Type B pancreatic cell (in vitro differentiated cells): ENCODE measurements around the gene FTL. TPM values are rescaled to one million over a fixed set of nuclear protein-coding genes. Genes with fewer than 3 reads are reported as not detected.

Experiments
- DNase-seq: peaks from one replicate; pipeline ENCODE4 v3.0.0; 2021; ENCODE audit warnings: mixed read lengths; ENCODE audit not compliant: unreplicated experiment; ENCODE audit errors: extremely low spot score
- H3K27ac Mint-ChIP-seq: 2 replicates; pipeline ENCODE4 v1.8.0; 2021; ENCODE audit warnings: mild to moderate bottlenecking, mixed read lengths
- H3K27me3 Mint-ChIP-seq: 2 replicates; pipeline ENCODE4 v1.8.0; 2021; ENCODE audit warnings: mixed read lengths
- H3K36me3 Mint-ChIP-seq: 2 replicates; pipeline ENCODE4 v1.8.0; 2021; ENCODE audit warnings: mixed read lengths
- H3K4me1 Mint-ChIP-seq: one replicate; pipeline ENCODE4 v1.8.0; 2021; ENCODE audit warnings: mixed read lengths; ENCODE audit not compliant: unreplicated experiment
- H3K4me3 Mint-ChIP-seq: 2 replicates; pipeline ENCODE4 v1.8.0; 2021; ENCODE audit warnings: mild to moderate bottlenecking, mixed read lengths
- H3K9me3 Mint-ChIP-seq: 2 replicates; pipeline ENCODE4 v1.8.0; 2021; ENCODE audit warnings: mixed read lengths
- microRNA-seq: library from miRNA; unstranded; fragments of <30 nt; microRNA quantifications from one replicate; pipeline ENCODE4, GENCODE V29; 2020
- total RNA-seq: library from RNA; stranded (reverse); gene quantifications from 2 replicates; pipeline ENCODE4 v1.2.1, GENCODE V29; 2021; ENCODE audit warnings: low replicate concordance
- TF ChIP-seq, protein P1 (sequence below): fragments of 200-600 bp; sonication (generic); conservative IDR thresholded peaks from 2 replicates; pipeline ENCODE4 v1.5.0; 2021; ENCODE audit warnings: antibody characterized with exemption, mild to moderate bottlenecking

FTL gene
- total RNA-seq, 1 donor from 2014 or later, result 1,657 TPM

GRCh38 chr19:49014123-49014869, 49.2 kb downstream of the FTL start:
- H3K4me1 Mint-ChIP-seq, result no peaks in the 10 kb centered on the region
- H3K27me3 Mint-ChIP-seq, result peaks cover 15% of the 10 kb centered on the region
- TF ChIP-seq, protein P1, sequence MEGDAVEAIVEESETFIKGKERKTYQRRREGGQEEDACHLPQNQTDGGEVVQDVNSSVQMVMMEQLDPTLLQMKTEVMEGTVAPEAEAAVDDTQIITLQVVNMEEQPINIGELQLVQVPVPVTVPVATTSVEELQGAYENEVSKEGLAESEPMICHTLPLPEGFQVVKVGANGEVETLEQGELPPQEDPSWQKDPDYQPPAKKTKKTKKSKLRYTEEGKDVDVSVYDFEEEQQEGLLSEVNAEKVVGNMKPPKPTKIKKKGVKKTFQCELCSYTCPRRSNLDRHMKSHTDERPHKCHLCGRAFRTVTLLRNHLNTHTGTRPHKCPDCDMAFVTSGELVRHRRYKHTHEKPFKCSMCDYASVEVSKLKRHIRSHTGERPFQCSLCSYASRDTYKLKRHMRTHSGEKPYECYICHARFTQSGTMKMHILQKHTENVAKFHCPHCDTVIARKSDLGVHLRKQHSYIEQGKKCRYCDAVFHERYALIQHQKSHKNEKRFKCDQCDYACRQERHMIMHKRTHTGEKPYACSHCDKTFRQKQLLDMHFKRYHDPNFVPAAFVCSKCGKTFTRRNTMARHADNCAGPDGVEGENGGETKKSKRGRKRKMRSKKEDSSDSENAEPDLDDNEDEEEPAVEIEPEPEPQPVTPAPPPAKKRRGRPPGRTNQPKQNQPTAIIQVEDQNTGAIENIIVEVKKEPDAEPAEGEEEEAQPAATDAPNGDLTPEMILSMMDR, result no peak
- no peak overlapping the region for H3K27ac Mint-ChIP-seq
- H3K36me3 Mint-ChIP-seq, result peaks cover 11% of the 10 kb centered on the region
- no peaks in the 10 kb centered on the region for H3K9me3 Mint-ChIP-seq
- no peak for DNase-seq
- H3K4me3 Mint-ChIP-seq, result no peak overlapping the region

DNA sequence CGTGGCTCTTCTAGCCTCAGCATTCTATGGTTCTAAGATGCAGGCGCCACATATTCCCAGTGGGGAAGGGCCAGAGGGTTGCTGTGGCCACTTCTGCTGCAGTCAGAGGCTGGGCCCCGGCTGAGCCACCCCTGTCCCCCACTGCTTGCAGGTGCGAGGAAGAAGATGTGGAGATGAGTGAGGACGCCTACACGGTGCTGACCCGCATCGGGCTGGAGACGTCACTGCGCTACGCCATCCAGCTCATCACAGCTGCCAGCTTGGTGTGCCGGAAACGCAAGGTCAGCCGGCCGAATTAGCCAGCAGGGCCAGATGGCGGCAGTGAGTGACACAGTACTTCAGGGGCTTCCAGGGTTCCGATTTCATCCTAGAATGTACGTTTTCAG, 49.8 kb downstream of the FTL start:
- Mint-ChIP-seq H3K27me3 (peaks cover 19% of the 10 kb centered on the region), H3K36me3 (peaks cover 11% of the 10 kb centered on the region), H3K4me3 (no peak overlapping the region), H3K9me3 (no peaks in the 10 kb centered on the region), H3K4me1 (no peaks in the 10 kb centered on the region), H3K27ac (no peak overlapping the region)
- TF ChIP-seq, protein P1, result no peak
- DNase-seq, result no peak

- H3K9me3 Mint-ChIP-seq, result no peaks in the 10 kb centered on the region
- DNase-seq, result no peak
- H3K4me1 Mint-ChIP-seq, result peaks cover 10% of the 10 kb centered on the region
- H3K27ac Mint-ChIP-seq, result no peak overlapping the region
- H3K36me3 Mint-ChIP-seq, result peaks cover 11% of the 10 kb centered on the region
- TF ChIP-seq, protein P1, result no peak
- no peak overlapping the region for H3K4me3 Mint-ChIP-seq
- H3K27me3 Mint-ChIP-seq, result peaks cover 32% of the 10 kb centered on the region
These were observed 51.1 kb downstream of the FTL start for GRCh38 chr19:49016067-49016839.

Small RNA genes lying within 50 kb of the gene (microRNA-seq; reads per million reads assigned to microRNA genes)
- not detected for gene MIR6798

Other genes starting within 250 kb of the FTL start
- gene MAMSTR, start 245.6 kb upstream of the FTL start, total RNA-seq, result 2.0 and 3.6 TPM in 2 replicates
- gene RASIP1, start 224.7 kb upstream of the FTL start, total RNA-seq, result 1.9 and 4.6 TPM in 2 replicates
- gene IZUMO1, start 218.4 kb upstream of the FTL start, total RNA-seq, result 2.2 and 4.8 TPM in 2 replicates
- gene FUT1, start 212.7 kb upstream of the FTL start, total RNA-seq, result 11.2 and 15.0 TPM in 2 replicates
- gene FGF21, start 209.8 kb upstream of the FTL start, total RNA-seq, result not detected in 2 replicates
- 52.8 and 73.3 TPM in 2 replicates for gene BCAT2, start 154.3 kb upstream of the FTL start, total RNA-seq
- gene HSD17B14, start 128.8 kb upstream of the FTL start, total RNA-seq, result 9.4 and 12.9 TPM in 2 replicates
- 15.8 and 45.4 TPM in 2 replicates for gene PLEKHA4, start 96.7 kb upstream of the FTL start, total RNA-seq
- gene PPP1R15A, start 92.9 kb upstream of the FTL start, total RNA-seq, result 57.5 and 161 TPM in 2 replicates
- gene TULP2, start 66.6 kb upstream of the FTL start, total RNA-seq, result not detected in 2 replicates
- 202 and 205 TPM in 2 replicates for gene NUCB1, start 65.0 kb upstream of the FTL start, total RNA-seq
- gene DHDH, start 31.6 kb upstream of the FTL start, total RNA-seq, result 1.4 and 3.4 TPM in 2 replicates
- gene BAX, start 10.4 kb upstream of the FTL start, total RNA-seq, result 161 and 201 TPM in 2 replicates
- 62.1 and 64.8 TPM in 2 replicates for gene GYS1, start 28.0 kb downstream of the FTL start, total RNA-seq
- 72.6 and 99.5 TPM in 2 replicates for gene RUVBL2, start 28.6 kb downstream of the FTL start, total RNA-seq
- not detected in 2 replicates for gene LHB, start 51.8 kb downstream of the FTL start, total RNA-seq
- gene CGB3, start 59.0 kb downstream of the FTL start, total RNA-seq, result 6.1 TPM in 1 of 2 replicates, not detected in the other
- not detected in 2 replicates for gene CGB2, start 66.6 kb downstream of the FTL start, total RNA-seq
- gene CGB1, start 71.6 kb downstream of the FTL start, total RNA-seq, result not detected in 2 replicates
- 6.7 TPM in 1 of 2 replicates, not detected in the other for gene CGB5, start 78.5 kb downstream of the FTL start, total RNA-seq
- gene CGB8, start 83.8 kb downstream of the FTL start, total RNA-seq, result 9.4 TPM in 1 of 2 replicates, not detected in the other
- gene CGB7, start 92.4 kb downstream of the FTL start, total RNA-seq, result 1.9 and 3.6 TPM in 2 replicates
- 3.9 and 5.2 TPM in 2 replicates for gene NTF4, start 99.5 kb downstream of the FTL start, total RNA-seq
- not detected in 2 replicates for gene KCNA7, start 107.4 kb downstream of the FTL start, total RNA-seq
- 205 and 296 TPM in 2 replicates for gene SNRNP70, start 120.1 kb downstream of the FTL start, total RNA-seq
- gene LIN7B, start 149.1 kb downstream of the FTL start, total RNA-seq, result 10.6 TPM in 2 replicates
- gene C19orf73, start 153.8 kb downstream of the FTL start, total RNA-seq, result 2.3 and 2.6 TPM in 2 replicates
- 15.2 and 17.8 TPM in 2 replicates for gene PPFIA3, start 154.2 kb downstream of the FTL start, total RNA-seq
- 3.2 TPM in 1 of 2 replicates, not detected in the other for gene HRC, start 190.1 kb downstream of the FTL start, total RNA-seq
- gene TRPM4, start 192.5 kb downstream of the FTL start, total RNA-seq, result 33.1 and 41.5 TPM in 2 replicates